Urothelium cell line (cell line): ENCODE results near the gene PIBF1.
"Not testable (repeated sequence)": the region's sequence is repeated elsewhere in the genome, so short reads cannot be mapped to it uniquely, and the experiment has no call there.

Experiments used
- DNase-seq: peaks from one replicate; pipeline ENCODE4 v3.0.0; 2011; ENCODE audit warnings: low spot score, mixed read lengths
- FAIRE-seq: peaks from 2 replicates; lab custom pipeline; 2011; peaks lifted over from hg19 to GRCh38; lab: Jason Lieb, UNC

PIBF1 gene

GRCh38 chr13:73000027-73000674 lies 218.2 kb downstream of the PIBF1 start:
- FAIRE-seq: no peak
- no peak for DNase-seq

GRCh38 chr13:73001971-73002370 lies 220.0 kb downstream of the PIBF1 start:
- FAIRE-seq: no peak
- DNase-seq: no peak

GRCh38 chr13:73011751-73012150 lies 229.8 kb downstream of the PIBF1 start:
- DNase-seq (no peak), FAIRE-seq (no peak)

- no peak for FAIRE-seq
- DNase-seq: no peak
Observed at GRCh38 chr13:73015805-73016204, 233.9 kb downstream of the PIBF1 start.

- FAIRE-seq (no peak), DNase-seq (peak; percentile 4)
Observed at GRCh38 chr13:73018336-73018735, 236.4 kb downstream of the PIBF1 start.

GRCh38 chr13:73025217-73026012 lies 243.5 kb downstream of the PIBF1 start:
- DNase-seq (no peak), FAIRE-seq (no peak)

GRCh38 chr13:73034901-73035300 lies 253.0 kb downstream of the PIBF1 start:
- no peak for DNase-seq
- FAIRE-seq: no peak

- no peak for FAIRE-seq
Observed at GRCh38 chr13:73035660-73036059, 253.7 kb downstream of the PIBF1 start.

GRCh38 chr13:73036566-73036965 lies 254.6 kb downstream of the PIBF1 start:
- no peak for DNase-seq
- FAIRE-seq: no peak

More at GRCh38 chr13:73035660-73036059, 253.7 kb downstream of the PIBF1 start:
- no peak for DNase-seq

GRCh38 chr13:73038064-73038463 lies 256.1 kb downstream of the PIBF1 start:
- DNase-seq: no peak
- no peak for FAIRE-seq

GRCh38 chr13:73039201-73040108 lies 257.5 kb downstream of the PIBF1 start:
- FAIRE-seq (no peak), DNase-seq (no peak)

GRCh38 chr13:73040484-73040883 lies 258.6 kb downstream of the PIBF1 start:
- FAIRE-seq (no peak), DNase-seq (no peak)

GRCh38 chr13:73040968-73041596 lies 259.1 kb downstream of the PIBF1 start:
- FAIRE-seq (no peak), DNase-seq (no peak)

GRCh38 chr13:73045031-73045430 lies 263.1 kb downstream of the PIBF1 start:
- DNase-seq: no peak
- FAIRE-seq: no peak

GRCh38 chr13:73048615-73049014 lies 266.7 kb downstream of the PIBF1 start:
- DNase-seq, FAIRE-seq: not testable (repeated sequence)

GRCh38 chr13:73054712-73055111 lies 272.8 kb downstream of the PIBF1 start:
- FAIRE-seq: no peak
- no peak for DNase-seq

GRCh38 chr13:73055813-73056564 lies 274.1 kb downstream of the PIBF1 start:
- FAIRE-seq (no peak), DNase-seq (peak; percentile 50)

- no peak for FAIRE-seq
- no peak for DNase-seq
Observed at GRCh38 chr13:73056565-73056962, 274.6 kb downstream of the PIBF1 start.

GRCh38 chr13:73057284-73058063 lies 275.5 kb downstream of the PIBF1 start:
- FAIRE-seq (no peak), DNase-seq (no peak)

GRCh38 chr13:73058064-73058313 lies 276.1 kb downstream of the PIBF1 start:
- FAIRE-seq: no peak
- DNase-seq: no peak
